Measurements from ENCODE around the gene GABRR3.

Gene GABRR3

DNA sequence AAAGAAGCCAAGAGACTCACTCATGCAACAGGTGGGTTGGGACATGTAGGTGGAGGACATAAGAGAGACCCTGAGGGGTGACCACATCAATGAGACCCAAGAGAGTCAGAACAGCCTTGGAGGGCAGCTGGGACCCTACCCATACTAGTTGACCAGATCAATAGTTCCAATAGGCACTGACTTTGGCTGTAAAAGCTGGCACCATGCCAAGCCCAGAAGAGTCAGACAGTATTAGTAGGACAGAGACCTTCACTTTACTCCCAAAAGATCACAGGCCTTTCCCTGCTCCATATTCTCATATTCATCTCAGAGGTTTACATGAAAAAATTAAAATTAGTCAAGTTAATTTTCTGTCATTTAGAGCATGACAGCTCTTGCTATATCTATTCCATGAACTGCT lies 20.9 kb upstream of the GABRR3 start:
- no peak for DNase-seq
- H3K27ac Mint-ChIP-seq: no peak overlapping the region
- peaks cover 5% of the 10 kb centered on the region for H3K27me3 Mint-ChIP-seq (ENCODE audit: low read depth, poor library complexity)
- H3K9me3 Mint-ChIP-seq: no peaks in the 10 kb centered on the region
- TF ChIP-seq, protein P1, sequence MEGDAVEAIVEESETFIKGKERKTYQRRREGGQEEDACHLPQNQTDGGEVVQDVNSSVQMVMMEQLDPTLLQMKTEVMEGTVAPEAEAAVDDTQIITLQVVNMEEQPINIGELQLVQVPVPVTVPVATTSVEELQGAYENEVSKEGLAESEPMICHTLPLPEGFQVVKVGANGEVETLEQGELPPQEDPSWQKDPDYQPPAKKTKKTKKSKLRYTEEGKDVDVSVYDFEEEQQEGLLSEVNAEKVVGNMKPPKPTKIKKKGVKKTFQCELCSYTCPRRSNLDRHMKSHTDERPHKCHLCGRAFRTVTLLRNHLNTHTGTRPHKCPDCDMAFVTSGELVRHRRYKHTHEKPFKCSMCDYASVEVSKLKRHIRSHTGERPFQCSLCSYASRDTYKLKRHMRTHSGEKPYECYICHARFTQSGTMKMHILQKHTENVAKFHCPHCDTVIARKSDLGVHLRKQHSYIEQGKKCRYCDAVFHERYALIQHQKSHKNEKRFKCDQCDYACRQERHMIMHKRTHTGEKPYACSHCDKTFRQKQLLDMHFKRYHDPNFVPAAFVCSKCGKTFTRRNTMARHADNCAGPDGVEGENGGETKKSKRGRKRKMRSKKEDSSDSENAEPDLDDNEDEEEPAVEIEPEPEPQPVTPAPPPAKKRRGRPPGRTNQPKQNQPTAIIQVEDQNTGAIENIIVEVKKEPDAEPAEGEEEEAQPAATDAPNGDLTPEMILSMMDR (IDR thresholded peaks at IDR 0.05): no peak
- H3K4me3 Mint-ChIP-seq: no peak overlapping the region
- no peaks in the 10 kb centered on the region for H3K36me3 Mint-ChIP-seq (ENCODE audit: low read depth)
- H3K4me1 Mint-ChIP-seq: peaks cover 5% of the 10 kb centered on the region

DNA sequence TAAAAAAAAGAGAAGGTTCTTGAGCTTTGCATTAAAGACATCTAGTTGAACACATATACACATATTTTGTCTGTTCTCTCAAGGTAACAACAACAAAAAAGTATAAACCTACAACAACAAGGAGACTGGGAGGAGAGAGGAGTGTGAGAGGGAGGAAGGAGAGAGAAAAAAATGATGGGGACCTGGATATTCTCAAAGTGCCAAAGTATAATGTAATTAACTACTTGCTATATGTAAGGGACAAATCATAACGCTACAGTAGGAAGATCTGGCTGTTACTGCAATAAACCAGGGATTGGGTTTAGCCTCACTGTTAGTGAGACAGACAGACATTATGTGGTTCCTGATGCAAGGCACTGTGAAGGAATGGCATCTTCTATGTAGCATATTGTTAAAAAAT lies 14.2 kb upstream of the GABRR3 start:
- Mint-ChIP-seq H3K4me3 (no peak overlapping the region), H3K27ac (no peak overlapping the region), H3K4me1 (no peaks in the 10 kb centered on the region), H3K9me3 (no peaks in the 10 kb centered on the region), H3K36me3 (ENCODE audit: low read depth) (no peaks in the 10 kb centered on the region), H3K27me3 (ENCODE audit: low read depth, poor library complexity) (no peaks in the 10 kb centered on the region)
- TF ChIP-seq, protein P1 (IDR thresholded peaks at IDR 0.05): no peak
- no peak for DNase-seq

DNA sequence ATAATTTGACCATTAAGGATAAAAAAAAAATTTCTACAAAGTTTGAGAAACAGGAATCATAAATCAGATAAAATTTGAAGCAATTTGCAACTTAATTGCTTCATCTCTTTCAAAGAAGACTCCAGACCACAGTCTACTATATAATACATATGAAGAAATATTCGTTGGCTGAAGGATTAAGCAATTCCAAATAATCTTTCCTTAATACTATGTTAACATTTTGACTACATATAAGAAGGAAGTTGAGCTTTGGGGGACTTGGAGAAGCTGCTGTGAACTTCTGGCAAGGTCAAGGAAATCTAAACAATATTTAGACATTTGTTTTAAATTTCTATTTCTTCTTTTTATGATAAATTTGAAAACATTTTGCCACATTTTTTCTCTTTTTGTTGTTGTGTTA lies 13.5 kb upstream of the GABRR3 start:
- Mint-ChIP-seq H3K27ac (no peak overlapping the region), H3K4me3 (no peak overlapping the region), H3K4me1 (no peaks in the 10 kb centered on the region), H3K27me3 (ENCODE audit: low read depth, poor library complexity) (no peaks in the 10 kb centered on the region), H3K36me3 (ENCODE audit: low read depth) (no peaks in the 10 kb centered on the region), H3K9me3 (no peaks in the 10 kb centered on the region)
- TF ChIP-seq, protein P1 (IDR thresholded peaks at IDR 0.05): no peak
- DNase-seq: no peak

DNA sequence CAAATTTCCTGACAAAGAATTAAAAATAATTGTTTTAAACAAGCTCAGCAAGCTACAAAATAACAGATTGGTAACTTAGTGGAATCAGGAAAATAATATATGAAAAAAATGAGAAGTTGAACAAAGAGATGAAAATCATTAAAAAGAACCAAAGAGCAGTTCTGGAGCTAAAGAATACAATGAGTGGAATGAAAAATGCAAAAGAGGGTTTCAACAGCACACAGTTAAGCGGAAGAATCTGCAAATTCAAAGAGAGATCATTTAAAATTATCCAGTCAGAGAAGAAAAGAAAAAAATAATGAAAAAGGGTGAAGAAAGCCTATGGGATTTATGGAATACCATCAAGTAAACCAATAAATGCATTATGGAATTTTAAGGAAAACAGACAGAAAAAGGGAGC lies 6.2 kb upstream of the GABRR3 start:
- Mint-ChIP-seq H3K9me3 (peaks cover 33% of the 10 kb centered on the region), H3K27me3 (ENCODE audit: low read depth, poor library complexity) (no peaks in the 10 kb centered on the region), H3K27ac (no peak overlapping the region), H3K4me1 (no peaks in the 10 kb centered on the region), H3K4me3 (no peak overlapping the region), H3K36me3 (ENCODE audit: low read depth) (peaks cover 9% of the 10 kb centered on the region)
- TF ChIP-seq, protein P1 (IDR thresholded peaks at IDR 0.05): no peak
- DNase-seq: no peak

DNA sequence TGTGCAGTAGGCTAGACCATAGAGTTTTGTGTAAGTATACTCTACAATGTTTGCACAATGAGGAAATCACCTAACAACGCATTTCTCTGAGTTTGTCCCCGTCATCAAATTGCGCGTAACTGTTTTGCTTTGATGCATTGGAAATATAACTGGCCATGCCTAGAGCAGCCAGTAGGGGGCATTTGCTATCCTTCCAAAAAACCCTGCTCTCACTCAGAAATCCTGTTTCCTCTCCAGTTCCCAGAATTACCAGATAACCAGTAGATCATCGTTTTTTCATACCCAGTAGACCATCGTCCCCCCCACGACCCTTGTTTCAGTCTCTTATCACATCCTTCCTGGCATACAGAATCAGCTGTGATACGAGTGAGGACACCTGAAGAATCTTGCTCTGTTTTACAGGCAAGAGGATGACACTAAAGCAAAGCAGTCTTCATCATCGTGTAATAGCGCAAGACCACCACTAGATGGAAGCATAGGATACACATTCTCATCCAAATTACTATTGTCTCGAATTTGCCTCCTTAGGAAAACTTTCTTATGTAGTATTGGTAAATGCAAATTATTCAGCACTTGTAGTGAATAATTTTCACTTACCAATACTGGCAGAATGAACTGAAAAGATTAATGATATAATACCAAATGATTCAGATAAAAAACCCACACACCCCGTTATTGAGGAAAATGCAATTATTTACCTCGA lies 4.4 kb upstream of the GABRR3 start:
- peaks cover 9% of the 10 kb centered on the region for H3K36me3 Mint-ChIP-seq (ENCODE audit: low read depth)
- H3K9me3 Mint-ChIP-seq: peaks cover 33% of the 10 kb centered on the region
- peak; percentile 70 for DNase-seq
- H3K4me1 Mint-ChIP-seq: no peaks in the 10 kb centered on the region
- H3K27me3 Mint-ChIP-seq (ENCODE audit: low read depth, poor library complexity): no peaks in the 10 kb centered on the region
- H3K4me3 Mint-ChIP-seq: peak overlapping the region; percentile 94
- peak overlapping the region; percentile 23 for H3K27ac Mint-ChIP-seq
- TF ChIP-seq, protein P1 (IDR thresholded peaks at IDR 0.05): peak; percentile 85

DNA sequence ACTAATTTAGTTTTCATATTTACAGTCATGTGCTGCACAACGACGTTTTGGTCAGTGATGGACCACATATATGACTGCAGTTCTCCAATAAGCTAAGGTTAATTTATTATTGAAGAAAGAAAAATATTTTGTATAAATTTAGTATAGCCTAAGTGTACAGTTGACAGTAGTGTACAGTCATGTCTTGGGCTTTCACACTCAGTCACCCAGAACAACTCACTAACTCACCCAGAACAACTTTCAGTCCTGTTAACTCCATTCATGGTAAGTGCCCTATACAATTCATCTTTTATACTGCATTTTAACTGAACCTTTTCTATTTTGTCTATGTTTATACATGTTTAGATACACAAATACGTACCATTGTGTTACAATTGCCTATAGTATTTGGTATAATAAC lies 3.8 kb upstream of the GABRR3 start:
- DNase-seq: no peak
- Mint-ChIP-seq H3K4me1 (no peaks in the 10 kb centered on the region), H3K4me3 (no peak overlapping the region), H3K27ac (no peak overlapping the region), H3K36me3 (ENCODE audit: low read depth) (peaks cover 9% of the 10 kb centered on the region), H3K27me3 (ENCODE audit: low read depth, poor library complexity) (peaks cover 3% of the 10 kb centered on the region), H3K9me3 (peaks cover 33% of the 10 kb centered on the region)
- TF ChIP-seq, protein P1 (IDR thresholded peaks at IDR 0.05): no peak

All from nephron progenitor cell (in vitro differentiated cells).